Left lung (tissue), 10 donors: ENCODE data around the gene NR1D1. TPM values are rescaled to one million over a fixed set of nuclear protein-coding genes. Genes with fewer than 3 reads are reported as not detected.
A peak's percentile ranks its signal among the peaks of the same experiment; 100 is the strongest.

Experiments
- ATAC-seq: fragments of 200-7000 bp; cut with Tn5 transposase; one replicate; pipeline ENCODE4 v1.9.1; 2020; ENCODE audit warnings: moderate library complexity
- DNase-seq, 4 donors: peaks; one replicate each; pipeline ENCODE4 v3.0.0-alpha.2; 2013 to 2020
- H3K27ac ChIP-seq, 2 donors: fragments of 200-600 bp; sonication (generic) in 1 of 2; one replicate each; pipeline versions ENCODE4 v1.5.0 to v1.8.0; 2020 to 2021
- H3K27me3 ChIP-seq, 2 donors: fragments of 200-600 bp; sonication (generic) in 1 of 2; one replicate each; pipeline versions ENCODE4 v1.5.0 to v1.8.0; 2020 to 2021
- H3K36me3 ChIP-seq, 2 donors: fragments of 200-600 bp; sonication (generic) in 1 of 2; one replicate each; pipeline versions ENCODE4 v1.5.0 to v1.8.0; 2020 to 2021
- H3K4me1 ChIP-seq, 2 donors: fragments of 200-600 bp; one replicate each; pipeline ENCODE4 v1.8.0; 2021
- H3K4me3 ChIP-seq, 2 donors: fragments of 200-600 bp; sonication (generic) in 1 of 2; one replicate each; pipeline versions ENCODE4 v1.5.0 to v1.8.0; 2020 to 2021; ENCODE audit warnings: mild to moderate bottlenecking in 1 of 2
- H3K9me3 ChIP-seq, 2 donors: fragments of 200-600 bp; sonication (generic) in 1 of 2; one replicate each; pipeline versions ENCODE4 v1.5.0 to v1.8.0; 2020 to 2021
- intact Hi-C, 2 donors: fragments of 100-400 bp; cut with DNase I; formaldehyde crosslinking; loops; one replicate each; pipeline versions ENCODE4 v1.11.2 to v1.14.2; 2022
- polyA plus RNA-seq, 6 donors: library from polyadenylated mRNA; unstranded; fragments of 120-200 nt; gene quantifications; one replicate each; pipeline ENCODE4 v1.2.1, GENCODE V29; 2013; ENCODE audit not compliant: insufficient read length in 6 of 6
- total RNA-seq, 2 donors: library from RNA; stranded (reverse); fragmentation: NEBNext Ultra II Directional; extraction: Animal tissue kit (Norgen Biotek cat#: 25700); gene quantifications; one replicate each; pipeline ENCODE4 v1.2.1, GENCODE V29; 2021
- TF ChIP-seq, protein P1 (sequence below), 2 donors: fragments of 200-600 bp; sonication (generic) in 1 of 2; IDR thresholded peaks; one replicate each; pipeline versions ENCODE4 v1.5.0 to v1.8.0; 2021; ENCODE audit warnings: antibody characterized with exemption in 2 of 2
- donor health status: DM: no; HTN: yes; CAD: no.
- donor health status: DM: no; HTN: no; CAD: no.

NR1D1 gene
- total and polyA plus RNA-seq, 8 donors = 3.0 to 11.4 (median 4.1) TPM

DNA sequence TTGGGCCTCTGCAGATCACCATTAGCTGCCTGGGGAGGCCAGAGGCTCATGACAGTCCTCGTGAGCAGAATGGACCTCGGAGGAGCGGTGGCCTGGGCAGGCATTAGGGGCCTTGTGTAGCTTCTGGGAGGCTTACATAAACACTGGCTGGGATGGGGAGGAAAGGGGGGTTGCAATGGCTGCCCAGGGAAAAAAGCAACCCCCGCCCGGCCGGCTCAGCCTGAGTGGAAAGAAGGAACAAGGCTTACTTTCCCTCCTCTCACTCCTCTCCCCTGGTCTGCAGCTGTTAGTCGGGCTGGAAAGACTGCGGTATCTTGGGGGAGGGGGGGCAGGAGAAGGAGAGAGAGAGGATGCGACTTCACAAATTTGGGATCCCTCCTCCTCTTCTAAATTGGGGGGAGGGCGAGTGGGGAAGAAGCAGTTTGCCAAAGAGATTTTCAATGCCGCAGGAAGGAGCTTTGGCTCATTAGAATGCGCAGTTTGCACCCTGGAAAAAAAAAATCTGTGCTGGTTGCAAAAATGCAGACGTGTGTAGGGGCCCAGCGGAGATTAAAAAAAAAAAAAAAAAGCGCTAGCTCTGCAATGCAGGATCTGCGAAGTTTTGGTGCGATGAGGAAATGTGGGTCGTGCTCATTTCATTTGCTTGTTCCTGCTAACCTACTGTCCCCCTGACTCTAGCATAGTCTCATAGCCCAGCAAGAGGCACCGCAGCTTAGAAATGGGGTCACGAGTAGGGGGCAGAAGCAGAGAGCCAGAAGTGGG, 6.6 kb upstream of the NR1D1 start:
- peaks cover 52 to 99% of the 10 kb centered on the region in 2 donors for H3K4me1 ChIP-seq
- no peaks in the 10 kb centered on the region for H3K36me3 ChIP-seq
- H3K27ac ChIP-seq = peak overlapping the region; percentile 92
- intact Hi-C loops = no loop called here
- no peaks in the 10 kb centered on the region for H3K9me3 ChIP-seq
- H3K4me3 ChIP-seq = no peak overlapping the region
- ATAC-seq (no peak), DNase-seq (peak in 1 of 4 donors; percentile 75)
- TF ChIP-seq, protein P1, sequence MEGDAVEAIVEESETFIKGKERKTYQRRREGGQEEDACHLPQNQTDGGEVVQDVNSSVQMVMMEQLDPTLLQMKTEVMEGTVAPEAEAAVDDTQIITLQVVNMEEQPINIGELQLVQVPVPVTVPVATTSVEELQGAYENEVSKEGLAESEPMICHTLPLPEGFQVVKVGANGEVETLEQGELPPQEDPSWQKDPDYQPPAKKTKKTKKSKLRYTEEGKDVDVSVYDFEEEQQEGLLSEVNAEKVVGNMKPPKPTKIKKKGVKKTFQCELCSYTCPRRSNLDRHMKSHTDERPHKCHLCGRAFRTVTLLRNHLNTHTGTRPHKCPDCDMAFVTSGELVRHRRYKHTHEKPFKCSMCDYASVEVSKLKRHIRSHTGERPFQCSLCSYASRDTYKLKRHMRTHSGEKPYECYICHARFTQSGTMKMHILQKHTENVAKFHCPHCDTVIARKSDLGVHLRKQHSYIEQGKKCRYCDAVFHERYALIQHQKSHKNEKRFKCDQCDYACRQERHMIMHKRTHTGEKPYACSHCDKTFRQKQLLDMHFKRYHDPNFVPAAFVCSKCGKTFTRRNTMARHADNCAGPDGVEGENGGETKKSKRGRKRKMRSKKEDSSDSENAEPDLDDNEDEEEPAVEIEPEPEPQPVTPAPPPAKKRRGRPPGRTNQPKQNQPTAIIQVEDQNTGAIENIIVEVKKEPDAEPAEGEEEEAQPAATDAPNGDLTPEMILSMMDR (IDR thresholded peaks at IDR 0.05) = no peak
- no peaks in the 10 kb centered on the region for H3K27me3 ChIP-seq

DNA sequence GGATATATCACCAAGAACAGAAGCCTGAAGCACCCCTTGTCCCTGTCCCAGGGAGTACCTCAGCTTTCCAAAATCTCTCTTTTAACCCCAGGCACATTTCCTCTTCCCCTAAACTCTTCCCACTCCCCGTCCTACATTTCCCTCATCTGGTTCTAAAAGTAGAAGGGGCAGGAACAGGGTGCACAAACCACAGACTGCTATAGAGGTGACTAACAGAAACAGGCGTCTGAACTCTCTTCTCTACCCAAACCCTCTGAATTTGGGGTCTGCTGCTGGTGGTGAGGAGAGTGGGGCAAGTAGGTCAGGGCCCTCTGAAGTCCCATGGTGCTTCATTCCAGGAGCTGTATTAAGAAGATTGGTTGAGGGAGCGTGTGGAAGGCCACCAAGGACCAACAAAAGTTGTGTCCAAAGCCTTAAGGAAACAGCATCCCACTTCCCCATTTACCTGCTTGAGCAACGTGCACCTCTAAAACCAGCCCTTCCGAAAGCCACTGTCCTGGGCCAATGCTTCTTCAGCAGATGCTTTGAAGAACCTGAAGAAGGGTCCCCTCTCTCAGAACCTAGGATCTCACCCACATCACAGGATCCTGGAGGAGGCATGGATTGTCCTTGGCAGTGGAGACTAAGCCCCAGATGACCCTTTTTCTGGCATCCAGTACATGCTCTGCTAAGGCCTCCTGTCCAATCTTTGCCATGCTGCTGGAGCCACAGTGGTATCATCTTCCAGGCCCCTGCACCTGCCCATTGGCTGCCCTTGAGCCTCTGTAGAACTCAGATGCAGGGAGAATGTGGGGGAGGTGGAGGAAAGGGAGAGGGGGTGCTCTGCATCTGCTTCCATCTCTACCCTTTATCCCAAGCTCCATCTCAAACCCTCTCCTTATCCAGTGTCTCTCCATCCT, 5.7 kb upstream of the NR1D1 start:
- intact Hi-C loops = no loop called here
- Histone ChIP-seq H3K36me3 (no peaks in the 10 kb centered on the region), H3K27ac (peak overlapping the region; percentile 92), H3K4me1 (peaks cover 50 to 99% of the 10 kb centered on the region in 2 donors), H3K27me3 (no peaks in the 10 kb centered on the region), H3K4me3 (no peak overlapping the region), H3K9me3 (no peaks in the 10 kb centered on the region)
- DNase-seq (no peak), ATAC-seq (no peak)
- TF ChIP-seq, protein P1 (IDR thresholded peaks at IDR 0.05) = no peak

DNA sequence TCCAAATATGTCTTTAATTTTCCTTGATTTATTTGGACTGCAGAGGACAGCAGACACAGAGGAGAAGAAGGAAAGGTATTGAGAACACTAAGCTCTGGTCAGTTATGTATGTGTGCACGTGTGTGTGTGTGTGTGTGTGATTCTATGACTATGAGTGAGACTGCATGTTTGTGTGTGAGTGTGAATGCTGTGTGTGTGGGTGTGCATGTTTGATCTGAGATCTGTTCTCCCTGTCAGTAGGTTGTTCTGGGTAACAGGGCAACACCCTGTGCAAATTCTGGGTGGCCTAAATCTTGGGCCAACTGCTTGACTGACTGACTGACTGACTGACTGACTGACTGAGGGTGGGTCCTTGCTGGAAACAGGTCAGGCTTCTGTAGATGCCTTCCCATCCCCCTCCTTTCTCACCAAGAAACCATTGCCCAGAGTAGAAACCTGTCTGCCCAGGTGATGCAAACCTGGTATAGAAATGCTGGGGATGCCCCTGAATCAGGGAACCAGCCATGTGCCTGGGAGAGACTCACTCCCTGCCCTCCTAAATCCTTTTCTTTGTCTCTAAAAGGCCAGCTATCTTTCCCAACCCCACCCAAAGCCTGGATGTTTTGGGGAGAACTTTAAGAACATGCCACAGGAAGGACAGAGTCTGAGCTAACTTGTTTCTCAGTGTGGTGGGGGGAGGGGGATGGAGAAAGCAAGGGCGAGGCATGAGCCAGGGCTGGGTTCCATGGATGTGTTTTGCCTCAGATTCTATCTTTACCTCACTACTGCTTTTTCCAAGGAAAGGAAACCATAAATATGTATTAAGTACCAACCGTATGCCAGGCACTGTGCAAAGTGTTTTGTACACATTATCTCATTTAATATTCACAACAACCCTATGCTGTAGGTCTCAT, 4.5 kb upstream of the NR1D1 start:
- no peaks in the 10 kb centered on the region for H3K27me3 ChIP-seq
- H3K36me3 ChIP-seq = no peaks in the 10 kb centered on the region
- TF ChIP-seq, protein P1 (IDR thresholded peaks at IDR 0.05) = no peak
- H3K27ac ChIP-seq = no peak overlapping the region
- no peak for ATAC-seq
- intact Hi-C loops = no loop called here
- no peak for DNase-seq
- H3K4me1 ChIP-seq = peaks cover 42 to 99% of the 10 kb centered on the region in 2 donors
- H3K9me3 ChIP-seq = no peaks in the 10 kb centered on the region
- H3K4me3 ChIP-seq = no peak overlapping the region

DNA sequence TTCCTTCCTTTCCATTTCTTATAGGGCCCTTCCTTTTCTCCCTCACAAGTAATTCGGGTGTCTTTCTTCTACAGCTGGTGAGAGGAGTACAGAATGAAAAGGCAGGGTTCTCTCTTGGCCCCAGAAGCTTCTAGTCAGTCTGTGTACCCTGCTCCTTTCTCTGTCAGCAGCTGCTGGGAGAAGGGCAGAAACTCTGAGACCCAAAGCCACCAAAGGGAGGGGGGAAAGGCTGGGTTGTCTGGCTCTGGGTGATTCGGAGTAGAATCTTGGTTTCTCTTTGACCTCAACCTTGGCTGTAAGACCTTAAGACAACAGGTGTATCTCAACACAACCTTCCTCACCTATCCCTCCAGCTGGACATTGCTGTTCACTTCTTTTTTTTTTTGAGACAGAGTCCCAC, 3.3 kb upstream of the NR1D1 start:
- Histone ChIP-seq H3K27me3 (no peaks in the 10 kb centered on the region), H3K4me3 (no peak overlapping the region), H3K27ac (peak overlapping the region; percentile 48 to 60), H3K4me1 (peaks cover 40 to 97% of the 10 kb centered on the region in 2 donors), H3K36me3 (no peaks in the 10 kb centered on the region), H3K9me3 (no peaks in the 10 kb centered on the region)
- DNase-seq (no peak), ATAC-seq (no peak)
- intact Hi-C loops = no loop called here
- TF ChIP-seq, protein P1 (IDR thresholded peaks at IDR 0.05) = no peak
